ENCODE measurements around the gene PLEK.
"Not testable (repeated sequence)": the region's sequence is repeated elsewhere in the genome, so short reads cannot be mapped to it uniquely, and the experiment has no call there.

Gene PLEK

DNA sequence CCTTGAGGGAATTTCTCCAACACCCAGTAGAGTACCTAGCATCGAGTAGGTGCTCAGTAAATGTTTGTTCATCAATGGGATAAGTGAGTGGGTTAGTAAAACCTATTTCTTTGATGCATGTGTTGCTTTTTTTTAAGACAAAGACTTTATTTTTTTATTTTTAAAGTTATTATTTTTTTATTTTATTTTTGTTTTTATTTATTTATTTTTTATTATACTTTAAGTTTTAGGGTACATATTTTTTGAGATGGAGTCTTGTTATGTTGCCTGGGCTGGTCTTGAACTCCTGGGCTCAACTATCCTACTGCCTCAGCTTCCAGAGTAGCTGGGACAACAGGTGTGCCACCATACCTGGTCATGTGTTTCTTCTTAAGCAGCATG lies 20.8 kb downstream of the PLEK start:
- no peak for DNase-seq

DNA sequence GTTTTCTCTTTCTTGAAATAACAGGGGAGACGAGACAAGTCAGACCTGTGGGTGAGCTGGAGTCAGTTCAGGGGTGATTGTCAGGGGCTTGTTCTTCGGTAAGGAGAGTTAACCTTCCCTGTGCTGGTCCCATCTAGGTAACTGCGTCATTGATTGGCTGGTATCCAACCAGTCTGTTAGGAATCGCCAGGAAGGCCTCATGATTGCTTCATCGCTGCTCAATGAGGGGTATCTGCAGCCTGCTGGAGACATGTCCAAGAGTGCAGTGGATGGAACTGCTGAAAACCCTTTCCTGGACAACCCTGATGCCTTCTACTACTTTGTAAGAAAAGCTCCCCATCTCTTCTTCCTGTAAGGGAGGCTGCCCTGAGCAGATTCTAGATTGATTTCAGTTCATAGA lies 21.3 kb downstream of the PLEK start:
- no peak for DNase-seq

DNA sequence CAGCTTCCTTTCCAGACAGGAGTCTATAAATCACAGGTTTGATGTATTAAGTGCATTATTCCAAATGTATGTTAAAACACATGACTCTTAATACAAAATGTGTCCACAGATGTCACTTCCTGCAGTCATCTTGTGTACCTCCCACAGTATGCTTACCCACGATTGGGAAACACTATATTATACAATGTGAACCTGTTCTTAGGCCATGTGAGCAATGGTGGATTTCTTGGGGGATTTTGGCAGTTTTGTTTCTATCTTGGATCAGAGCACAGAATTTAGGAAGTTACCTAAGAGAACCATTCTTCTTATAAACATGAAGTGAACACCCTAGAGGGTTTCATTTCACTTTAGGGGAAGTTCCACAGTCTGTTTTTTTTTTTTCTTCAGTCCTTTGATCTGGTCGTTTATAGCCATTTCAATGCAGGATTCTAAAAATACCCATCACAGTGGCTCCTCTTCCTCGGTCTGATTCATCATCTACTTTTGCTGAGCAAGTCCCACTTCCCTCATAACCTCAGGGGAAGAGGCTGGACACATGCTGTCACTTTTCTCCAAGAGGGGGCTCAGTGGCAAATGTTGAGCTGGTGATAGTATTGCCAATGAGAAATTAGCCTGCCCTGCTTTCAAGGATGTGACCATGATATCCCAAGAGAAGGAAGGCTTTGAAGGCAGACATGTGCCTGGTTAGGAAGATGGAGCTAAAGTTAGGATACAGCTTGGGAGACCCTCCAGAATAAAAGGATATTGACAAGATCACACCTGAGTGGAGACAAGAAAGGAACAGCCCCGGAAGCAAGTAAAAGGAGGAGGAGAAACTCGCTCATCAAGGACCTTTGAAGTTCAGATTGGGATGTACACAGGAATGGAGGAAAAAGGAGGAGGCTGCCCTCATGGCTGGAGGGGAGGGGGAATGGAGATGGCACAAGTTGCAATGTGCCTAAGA lies 22.6 kb downstream of the PLEK start:
- peak; percentile 69 to 95 (median 83) for DNase-seq

DNA sequence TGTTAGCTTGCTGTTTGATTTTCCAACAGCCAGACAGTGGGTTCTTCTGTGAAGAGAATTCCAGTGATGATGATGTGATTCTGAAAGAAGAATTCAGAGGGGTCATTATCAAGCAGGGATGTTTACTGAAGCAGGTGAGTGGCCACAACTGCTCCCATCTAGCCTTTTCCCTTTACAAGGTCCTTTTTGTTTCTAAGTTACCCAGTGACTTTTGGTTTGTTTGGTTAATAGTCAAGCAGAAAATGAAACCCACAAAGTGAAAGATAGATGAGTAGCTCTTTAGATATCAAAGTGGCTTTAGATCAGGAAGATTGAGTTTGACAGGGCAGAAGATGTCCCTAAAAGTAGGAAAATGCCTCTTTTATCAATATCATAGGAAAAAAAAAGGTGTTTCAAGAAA lies 23.3 kb downstream of the PLEK start:
- no peak for DNase-seq

DNA sequence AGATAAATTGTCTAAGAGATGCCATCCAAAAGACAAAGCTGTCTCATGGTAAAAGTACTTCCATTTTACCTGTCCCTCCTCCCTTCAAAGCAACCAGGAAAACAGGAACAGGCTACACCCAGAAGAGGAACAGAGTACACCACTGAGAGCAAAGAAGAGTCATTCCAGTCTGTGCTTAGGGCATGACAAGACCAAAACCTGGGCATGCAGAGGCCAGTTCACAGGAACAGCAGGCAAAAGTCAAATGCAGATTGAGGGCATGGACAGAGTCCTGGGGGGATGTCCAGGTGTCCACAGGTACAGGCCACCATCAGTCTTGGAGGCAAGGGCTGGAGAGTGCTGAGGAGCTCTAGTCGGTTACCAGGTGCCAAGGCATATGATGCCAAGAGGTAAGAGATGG lies 23.7 kb downstream of the PLEK start:
- peak in 2 of 4 experiments; percentile 39 for DNase-seq

DNA sequence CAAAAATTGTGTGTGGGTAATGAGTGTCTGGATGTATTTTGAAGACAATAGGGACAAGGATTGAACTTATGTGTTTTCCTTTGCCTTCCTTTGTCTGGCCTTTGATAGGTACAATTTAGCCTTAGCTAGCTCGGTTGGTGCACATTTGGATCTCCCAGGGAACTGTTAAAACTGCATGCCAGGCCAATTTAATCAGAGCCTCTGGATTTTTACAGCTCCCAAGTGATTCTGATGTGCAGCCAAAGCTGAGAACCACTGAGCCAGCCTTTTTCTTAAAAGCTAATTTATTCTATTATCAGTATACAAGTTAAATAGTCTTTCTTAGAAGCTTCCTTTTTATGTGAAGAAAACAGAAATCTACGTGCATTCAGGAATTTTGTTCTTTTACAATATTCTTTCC lies 25.0 kb downstream of the PLEK start:
- peak in 1 of 4 experiments; percentile 15 for DNase-seq

DNA sequence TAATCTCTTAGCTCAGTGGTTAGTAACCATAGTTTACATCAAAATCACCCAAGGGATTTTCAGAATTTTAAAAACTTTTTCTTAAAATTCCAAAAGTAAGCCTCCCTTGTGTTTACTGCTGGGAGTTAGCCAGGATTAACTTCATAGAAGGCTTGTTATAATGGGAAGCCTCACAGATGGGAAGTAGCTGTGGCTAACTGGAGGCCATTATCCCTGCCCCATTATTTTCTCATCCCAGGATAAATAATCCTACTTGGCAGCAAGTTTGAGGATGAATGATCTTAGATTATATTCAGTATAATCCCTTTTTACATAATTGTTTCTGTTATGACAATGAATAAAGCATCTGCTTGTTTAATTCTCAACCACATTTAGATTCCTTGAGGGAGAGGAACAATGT lies 25.5 kb downstream of the PLEK start:
- DNase-seq: peak in 1 of 4 experiments; percentile 6

DNA sequence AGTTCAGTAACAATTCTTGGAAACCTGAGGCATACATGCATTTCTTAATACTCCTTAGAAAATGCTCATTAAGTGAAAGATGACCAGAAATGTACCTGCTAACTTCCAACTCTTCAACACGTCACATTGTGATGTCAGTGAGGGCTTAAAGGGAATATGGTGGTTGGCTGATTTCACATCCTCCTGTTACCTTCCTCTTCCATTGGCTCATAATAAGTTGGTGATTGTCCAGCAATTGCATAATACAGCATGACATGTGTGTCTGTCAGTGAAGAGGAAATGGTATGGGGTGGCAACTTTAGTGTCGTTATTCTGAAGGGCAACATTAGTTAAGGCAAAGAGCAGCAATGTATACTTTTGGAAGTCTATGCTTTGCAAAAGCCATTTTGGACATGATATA lies 26.0 kb downstream of the PLEK start:
- peak; percentile 56 to 91 (median 80) for DNase-seq

DNA sequence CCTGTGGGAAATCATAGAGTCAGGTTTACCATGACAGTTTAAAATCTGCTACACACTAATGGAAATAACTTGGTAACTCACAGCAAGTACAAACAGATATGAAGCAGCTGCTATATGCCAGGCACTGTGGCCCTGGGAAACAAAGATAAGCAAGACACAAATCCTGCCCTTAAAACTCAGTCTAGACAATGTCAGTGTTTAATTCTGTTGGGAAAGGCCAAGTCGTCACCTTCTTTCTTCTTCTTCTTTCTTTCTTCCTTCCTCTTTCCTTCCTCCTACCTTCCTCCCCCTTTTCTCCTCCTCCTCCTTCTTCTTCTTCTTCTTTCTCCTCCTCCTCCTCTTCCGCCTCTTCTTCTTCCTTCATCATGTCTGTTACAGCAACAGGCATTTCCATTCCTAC lies 26.8 kb downstream of the PLEK start:
- DNase-seq: peak in 2 of 4 experiments; percentile 32 to 43

DNA sequence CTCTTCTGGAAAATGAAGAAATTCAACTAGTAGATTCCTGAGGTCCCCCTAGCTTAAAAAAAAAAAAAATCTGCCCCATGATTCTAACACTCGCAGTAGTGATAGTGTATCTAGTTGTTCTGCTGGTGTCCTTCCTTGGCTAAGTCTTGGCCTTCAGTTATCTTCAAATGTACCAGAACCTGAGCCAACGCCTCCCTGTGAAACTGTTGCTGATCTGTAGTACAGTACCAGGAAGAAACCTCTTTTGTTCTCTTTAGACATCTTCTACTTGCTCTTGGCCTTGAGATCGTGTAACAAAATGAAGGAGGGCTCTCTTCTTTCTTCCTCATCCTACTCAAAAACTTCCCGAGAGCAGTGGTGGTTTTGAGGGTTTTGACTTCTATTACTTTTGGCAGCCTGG lies 31.0 kb downstream of the PLEK start:
- peak in 1 of 4 experiments; percentile 3 for DNase-seq

DNA sequence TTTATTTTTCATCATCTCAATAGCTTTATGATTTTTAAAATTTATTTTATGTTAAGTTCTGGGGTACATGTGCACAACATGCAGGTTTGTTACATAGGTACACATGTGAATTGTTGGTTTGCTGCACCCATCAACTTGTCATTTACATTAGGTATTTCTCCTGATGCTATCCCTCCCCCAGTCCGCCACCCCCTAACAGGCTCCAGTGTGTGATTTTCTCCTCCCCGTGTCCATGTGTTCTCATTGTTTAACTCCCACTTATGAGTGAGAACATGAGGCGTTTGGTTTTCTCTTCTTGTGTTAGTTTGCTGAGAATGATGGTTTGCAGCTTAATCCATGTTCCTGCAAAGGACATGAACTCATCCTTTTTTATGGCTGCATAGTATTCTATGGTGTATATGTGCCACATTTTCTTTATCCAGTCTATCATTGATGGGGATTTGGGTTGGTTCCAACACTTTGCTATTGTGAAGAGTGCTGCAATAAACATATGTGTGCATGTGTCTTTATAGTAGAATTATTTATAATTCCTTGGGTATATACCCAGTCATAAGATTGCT lies 32.7 kb downstream of the PLEK start:
- not testable (repeated sequence) for DNase-seq

DNA sequence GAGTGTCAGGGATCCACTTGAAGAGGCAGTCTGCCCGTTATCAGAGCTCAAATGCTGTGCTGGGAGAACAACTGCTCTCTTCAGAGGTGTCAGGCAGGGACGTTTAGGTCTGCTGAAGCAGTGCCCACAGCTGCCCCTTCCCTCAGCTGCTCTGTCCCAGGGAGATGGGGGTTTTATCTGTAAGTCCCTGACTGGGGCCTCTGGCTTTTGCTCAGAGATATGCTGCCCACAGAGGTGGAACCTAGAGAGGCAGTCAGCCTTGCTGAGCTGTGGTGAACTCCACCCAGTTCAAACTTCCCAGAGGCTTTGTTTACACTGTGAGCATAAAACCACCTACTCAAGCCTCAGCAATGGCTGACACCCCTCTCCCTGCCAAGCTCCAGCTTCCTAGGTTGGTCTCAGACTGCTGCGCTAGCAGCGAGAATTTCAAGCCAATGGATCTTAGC lies 38.1 kb downstream of the PLEK start:
- DNase-seq: no peak

DNA sequence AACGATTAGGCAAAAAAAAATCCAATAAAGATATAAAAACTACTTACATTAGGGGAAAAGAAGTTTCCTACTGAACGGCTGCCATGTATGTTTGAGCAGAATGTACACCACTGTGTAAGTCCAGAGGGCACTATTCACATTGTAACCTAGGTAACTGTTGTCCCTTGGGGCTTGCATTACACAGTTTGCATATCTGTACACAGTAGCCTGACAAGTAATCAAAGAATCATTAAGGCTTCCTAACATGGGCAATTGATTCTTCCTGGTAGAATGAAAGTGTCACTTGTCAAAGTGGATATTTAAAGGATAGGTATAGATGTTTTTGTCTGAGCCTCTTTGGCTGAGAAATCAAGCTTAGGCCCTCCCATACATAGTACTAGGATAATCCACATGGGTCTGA lies 39.1 kb downstream of the PLEK start:
- no peak for DNase-seq

DNA sequence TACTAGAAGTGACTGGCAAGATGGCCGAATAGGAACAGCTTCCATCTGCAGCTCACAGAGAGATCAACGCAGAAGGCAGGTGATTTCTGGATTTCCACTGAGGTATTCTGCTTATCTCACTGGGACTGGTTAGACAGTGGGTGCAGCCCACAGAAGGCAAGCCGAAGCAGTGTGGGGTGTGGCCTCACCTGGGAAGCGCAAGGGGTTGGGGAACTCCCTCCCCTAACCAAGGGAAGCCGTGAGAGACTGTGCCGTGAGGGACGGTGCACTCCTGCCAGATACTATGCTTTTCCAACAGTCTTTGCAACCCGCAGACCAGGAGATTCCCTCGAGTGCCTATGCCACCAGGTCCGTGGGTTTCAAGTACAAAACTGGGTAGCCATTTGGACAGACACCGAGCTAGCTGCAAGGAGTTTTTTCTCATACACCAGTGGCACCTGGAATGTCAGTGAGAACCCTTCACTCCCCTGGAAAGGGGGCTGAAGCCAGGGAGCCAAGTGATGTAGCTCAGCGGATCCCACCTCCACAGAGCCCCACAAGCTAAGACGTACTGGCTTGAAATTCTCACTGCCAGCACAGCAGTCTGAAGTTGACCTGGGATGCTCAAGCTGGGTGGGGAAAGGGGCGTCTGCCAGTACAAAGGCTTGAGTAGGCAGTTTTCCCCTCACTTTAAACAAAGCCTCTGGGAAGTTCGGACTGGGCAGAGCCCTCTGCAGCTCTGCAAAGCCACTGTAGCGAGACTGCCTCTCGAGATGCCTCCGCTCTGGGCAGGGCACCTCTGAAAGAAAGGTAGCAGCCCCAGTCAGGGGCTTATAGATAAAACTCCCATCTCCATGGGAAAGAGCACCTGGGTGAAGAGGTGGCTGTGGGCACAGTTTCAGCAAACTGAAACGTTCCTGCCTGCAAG lies 40.1 kb downstream of the PLEK start:
- no peak for DNase-seq

DNA sequence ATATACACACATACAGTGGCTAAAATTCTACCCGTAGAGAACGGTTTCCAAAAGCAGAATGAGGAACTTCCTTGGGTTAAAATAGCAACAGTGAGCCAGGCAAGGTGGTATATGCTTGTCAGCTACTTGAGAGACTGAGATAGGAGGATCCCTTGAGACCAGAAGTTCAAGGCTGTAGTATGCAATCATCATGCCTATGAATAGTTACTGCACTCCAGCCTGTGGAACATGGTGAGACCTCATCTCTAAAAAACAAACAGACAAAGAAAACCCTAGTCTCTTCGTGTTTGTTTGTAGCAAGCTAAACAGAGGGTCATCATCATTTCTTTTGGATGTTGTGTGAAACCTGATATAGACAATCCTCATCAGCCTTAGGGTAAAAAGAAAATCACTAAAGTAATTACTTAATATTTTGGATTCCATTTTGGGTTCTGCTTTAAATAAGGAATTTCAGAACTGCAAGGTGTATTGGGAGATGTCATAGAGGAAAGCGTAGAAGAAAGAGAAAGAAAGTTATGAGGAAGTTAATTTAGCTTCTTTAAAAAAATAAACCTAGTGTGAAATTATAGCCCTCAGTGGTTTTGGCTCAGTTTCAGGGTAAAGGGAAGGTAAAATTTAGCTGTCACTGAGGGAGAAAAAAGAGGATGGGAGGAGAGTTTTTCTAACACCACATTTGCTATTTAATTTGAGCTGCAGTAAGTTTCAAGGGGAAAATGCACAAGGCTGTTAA lies 46.5 kb downstream of the PLEK start:
- DNase-seq: peak in 1 of 4 experiments; percentile 61

DNA sequence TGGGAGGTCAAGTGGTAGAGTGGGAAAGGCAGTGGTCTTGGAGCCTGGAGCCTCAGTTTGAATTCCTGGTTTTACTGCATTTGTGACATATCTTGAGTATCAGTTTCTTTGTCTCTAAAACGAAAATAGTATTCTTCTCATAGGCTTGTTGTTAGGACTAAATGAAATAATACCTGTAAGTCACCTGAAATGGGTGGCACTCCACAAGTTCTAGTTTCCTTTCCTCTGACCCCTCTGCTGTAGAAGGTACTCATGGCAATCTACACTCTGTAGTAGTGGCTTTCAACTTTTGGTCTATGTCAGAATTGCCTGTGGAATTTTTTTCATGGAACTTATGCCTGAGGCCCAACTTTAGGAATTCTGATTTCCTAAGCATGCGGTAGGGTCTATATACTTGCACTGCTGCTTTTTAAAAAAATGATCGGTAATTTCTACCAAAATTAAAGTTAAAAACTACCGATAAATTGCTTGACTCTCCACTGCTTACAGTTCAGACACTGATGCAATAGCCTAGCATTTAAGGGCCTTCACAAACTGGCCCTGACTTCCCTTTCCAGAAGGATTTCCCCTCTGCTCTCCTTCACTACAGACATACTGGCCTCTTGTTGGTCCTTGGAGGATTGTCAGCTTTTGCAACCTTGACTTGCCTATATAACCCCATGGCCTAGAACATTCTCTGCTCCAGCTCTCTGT lies 47.2 kb downstream of the PLEK start:
- DNase-seq: peak; percentile 64 to 83 (median 76)

DNA sequence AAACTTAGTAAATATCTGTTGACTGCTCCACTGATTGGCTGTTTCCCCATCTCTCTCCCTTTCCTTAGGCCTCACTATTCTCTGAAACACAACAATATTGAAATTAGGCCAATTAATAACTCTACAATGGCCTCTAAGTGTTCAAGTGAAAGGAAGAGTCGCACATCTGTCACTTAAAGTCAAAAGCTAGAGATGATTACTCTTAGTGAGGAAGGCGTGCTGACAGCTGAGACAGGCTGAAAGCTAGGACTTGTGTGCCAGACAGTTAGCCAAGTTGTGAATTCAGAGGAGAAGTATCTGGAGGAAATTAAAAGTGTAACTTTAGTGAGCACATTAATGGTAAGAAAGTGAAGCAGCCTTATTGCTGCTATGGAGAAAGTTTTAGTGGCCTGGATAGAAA lies 48.4 kb downstream of the PLEK start:
- no peak for DNase-seq

DNA sequence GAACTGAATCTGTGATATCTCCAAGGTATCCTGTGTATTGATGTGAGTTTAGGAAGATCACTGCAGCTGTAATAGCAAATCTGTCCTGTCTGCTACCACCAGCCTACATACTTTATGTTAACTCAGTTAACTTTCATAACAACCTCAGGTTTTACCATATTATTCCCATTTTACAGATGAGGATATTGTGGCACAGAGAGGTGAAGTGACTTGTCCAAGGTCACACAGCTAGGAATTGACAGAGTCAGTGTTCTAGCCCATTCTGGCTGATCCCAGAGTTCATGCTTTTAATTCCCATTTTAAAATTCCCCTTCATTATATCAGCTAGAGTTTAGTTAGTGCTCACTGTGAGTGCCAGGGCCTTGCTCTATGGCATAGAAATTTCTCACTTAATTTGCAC lies 49.4 kb downstream of the PLEK start:
- DNase-seq: no peak

DNA sequence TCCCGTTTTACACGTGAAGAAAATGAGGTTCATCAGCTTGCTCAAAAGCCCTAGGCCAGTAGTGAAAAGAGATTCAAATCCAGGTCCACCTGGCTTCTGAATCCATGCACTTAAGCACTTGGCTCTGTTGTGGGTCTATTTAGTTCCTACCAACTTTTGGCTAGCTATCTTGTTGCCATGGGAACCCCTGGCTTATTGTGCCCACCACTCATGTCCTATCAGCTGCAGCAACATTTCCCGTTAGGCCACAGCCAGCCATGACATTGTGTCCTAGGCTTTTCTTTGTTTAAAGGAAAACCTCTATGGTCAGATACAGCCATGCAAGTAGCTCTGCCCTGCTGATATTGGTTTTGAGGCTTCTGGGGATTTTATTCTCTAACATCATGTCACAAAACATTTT lies 49.8 kb downstream of the PLEK start:
- DNase-seq: no peak

DNA sequence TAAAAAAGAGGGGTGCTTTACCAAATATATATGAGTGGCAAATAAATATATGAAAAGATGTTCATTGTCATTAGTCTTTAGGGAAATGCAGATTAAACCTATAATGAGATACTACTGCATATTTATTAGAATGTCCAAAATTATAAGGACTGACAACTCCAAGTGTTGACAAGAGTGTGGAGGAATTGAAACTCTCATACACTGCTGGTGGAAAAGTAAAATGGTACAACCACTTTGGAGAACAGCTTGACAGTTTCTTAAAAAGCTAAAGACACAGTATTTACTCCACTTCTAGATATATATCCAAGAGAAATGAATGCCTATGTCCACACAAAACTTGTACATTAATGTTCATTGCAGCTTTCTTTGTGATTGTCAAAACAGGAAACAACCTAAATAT lies 50.4 kb downstream of the PLEK start:
- DNase-seq: no peak

DNA sequence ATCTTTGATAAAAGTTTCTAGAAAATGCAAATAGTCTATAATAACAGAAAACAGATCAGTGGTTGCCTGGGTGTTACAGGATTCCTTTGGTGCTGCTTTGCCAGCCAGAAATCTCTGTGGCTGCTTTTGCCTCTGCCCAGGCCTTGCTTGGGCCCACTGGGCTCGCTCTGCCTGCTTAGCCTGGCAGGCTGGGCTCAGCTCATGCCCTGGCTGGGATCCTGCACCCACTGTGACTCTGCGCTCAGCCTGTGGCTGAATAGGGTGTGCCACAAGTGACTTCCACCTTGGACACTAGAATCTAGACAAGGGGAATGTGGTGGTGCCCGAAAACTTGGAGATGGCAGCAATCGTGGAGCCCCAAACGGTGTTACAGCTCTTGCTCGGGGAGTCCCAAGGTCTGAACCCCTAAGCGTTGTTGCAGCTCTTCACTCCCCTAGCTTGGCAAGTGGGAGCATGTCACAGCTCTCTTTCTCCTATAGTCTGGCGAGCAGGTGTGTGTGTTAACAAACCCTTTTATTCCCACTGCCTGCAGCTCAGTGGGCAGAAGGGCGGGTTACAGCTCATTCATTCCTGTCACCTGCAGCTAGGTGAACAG lies 51.1 kb downstream of the PLEK start:
- no peak for DNase-seq
